ENCODE measurements around the gene ARL5C.

DNA sequence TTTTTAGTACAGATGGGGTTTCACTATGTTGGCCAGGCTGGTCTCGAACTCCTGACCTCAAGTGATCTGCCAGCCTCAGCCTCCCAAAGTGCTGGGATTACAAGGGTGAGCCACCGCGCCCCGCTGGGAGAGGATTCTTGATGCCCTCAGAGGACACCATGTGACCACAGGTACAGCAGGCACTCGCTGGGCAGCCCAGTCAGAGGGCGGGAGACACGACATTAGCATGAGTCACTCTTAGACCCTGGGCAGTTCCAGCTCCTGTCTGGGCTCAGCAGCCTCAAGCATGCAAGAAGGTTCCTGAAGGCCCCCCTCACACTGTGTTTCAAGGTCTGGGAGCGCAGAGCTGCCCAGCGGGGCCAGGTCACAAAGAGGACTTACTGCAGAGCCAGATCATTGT, 47.9 kb upstream of the ARL5C start:
- TF ChIP-seq, protein P1, sequence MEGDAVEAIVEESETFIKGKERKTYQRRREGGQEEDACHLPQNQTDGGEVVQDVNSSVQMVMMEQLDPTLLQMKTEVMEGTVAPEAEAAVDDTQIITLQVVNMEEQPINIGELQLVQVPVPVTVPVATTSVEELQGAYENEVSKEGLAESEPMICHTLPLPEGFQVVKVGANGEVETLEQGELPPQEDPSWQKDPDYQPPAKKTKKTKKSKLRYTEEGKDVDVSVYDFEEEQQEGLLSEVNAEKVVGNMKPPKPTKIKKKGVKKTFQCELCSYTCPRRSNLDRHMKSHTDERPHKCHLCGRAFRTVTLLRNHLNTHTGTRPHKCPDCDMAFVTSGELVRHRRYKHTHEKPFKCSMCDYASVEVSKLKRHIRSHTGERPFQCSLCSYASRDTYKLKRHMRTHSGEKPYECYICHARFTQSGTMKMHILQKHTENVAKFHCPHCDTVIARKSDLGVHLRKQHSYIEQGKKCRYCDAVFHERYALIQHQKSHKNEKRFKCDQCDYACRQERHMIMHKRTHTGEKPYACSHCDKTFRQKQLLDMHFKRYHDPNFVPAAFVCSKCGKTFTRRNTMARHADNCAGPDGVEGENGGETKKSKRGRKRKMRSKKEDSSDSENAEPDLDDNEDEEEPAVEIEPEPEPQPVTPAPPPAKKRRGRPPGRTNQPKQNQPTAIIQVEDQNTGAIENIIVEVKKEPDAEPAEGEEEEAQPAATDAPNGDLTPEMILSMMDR (IDR thresholded peaks at IDR 0.05; ENCODE audit: low read depth, low read length, poor library complexity, severe bottlenecking): no peak
- TF ChIP-seq EZH2phosphoT487 (IDR thresholded peaks at IDR 0.05; ENCODE audit: borderline replicate concordance, low read length): no peak

All from DOHH2 (cell line).